Esophagus squamous epithelium (tissue), 5 donors: Measurements from ENCODE around the gene LRRC51. TPM values are rescaled to one million over a fixed set of nuclear protein-coding genes. Genes with fewer than 3 reads are reported as not detected.

Experiments
- DNase-seq: peaks from one replicate; lab custom pipeline; 2025; lab: John Stamatoyannopoulos, UW
- H3K27ac ChIP-seq, 4 donors: fragments of 200-600 bp; sonication (generic); one replicate each; pipeline ENCODE4 v1.5.1; 2016 to 2019; ENCODE audit warnings: mild to moderate bottlenecking in 1 of 4
- H3K27me3 ChIP-seq, 4 donors: fragments of 200-600 bp; sonication (generic); 1 replicate in 3 of 4; 2 replicates in 1 of 4; pipeline versions ENCODE4 v1.5.1 to v1.6.0; 2017 to 2021; ENCODE audit warnings: antibody characterized with exemption in 1 of 4
- H3K36me3 ChIP-seq, 3 donors: fragments of 200-600 bp; sonication (generic); one replicate each; pipeline ENCODE4 v1.5.1; 2016 to 2019
- H3K4me1 ChIP-seq, 3 donors: fragments of 200-600 bp; sonication (generic); one replicate each; pipeline ENCODE4 v1.5.1; 2017 to 2019
- H3K4me3 ChIP-seq, 4 donors: fragments of 200-600 bp; sonication (generic); 1 replicate in 3 of 4; 2 replicates in 1 of 4; pipeline ENCODE4 v1.5.1; 2016 to 2019; ENCODE audit warnings: mild to moderate bottlenecking in 2 of 4, moderate library complexity in 1 of 4
- H3K9me3 ChIP-seq, 3 donors: fragments of 200-600 bp; sonication (generic); one replicate each; pipeline ENCODE4 v1.5.1; 2016 to 2019
- POLR2A ChIP-seq, 4 donors: fragments of 450-650 bp; IDR thresholded peaks; one replicate each; pipeline ENCODE4 v1.6.1; 2017; ENCODE audit warnings: antibody characterized with exemption in 4 of 4, mild to moderate bottlenecking in 4 of 4, moderate library complexity in 3 of 4
- WGBS, 2 donors: methylation state at CpG; one replicate each; pipeline ENCODE4 v1.1.5; 2018; 5-methylcytosine and 5-hydroxymethylcytosine counted together
- intact Hi-C: fragments of 100-400 bp; cut with DNase I; formaldehyde crosslinking; loops from one replicate; pipeline ENCODE4 v1.15.0; 2022
- total RNA-seq, 4 donors: library from RNA; depleted of rRNA; stranded (reverse); fragments of >200 nt; gene quantifications; one replicate each; pipeline ENCODE4 v1.1.0, GENCODE V29; 2016
- TF ChIP-seq, protein P1 (sequence below), 6 experiments: fragments of 450-650 bp in 4 of 6; fragments of 200-600 bp in 2 of 6; sonication (generic) in 2 of 6; IDR thresholded peaks; one replicate each; pipeline ENCODE4 v1.5.1; 2016 to 2019; ENCODE audit warnings: antibody characterized with exemption in 6 of 6, mild to moderate bottlenecking in 4 of 6, moderate library complexity in 4 of 6
- donor health status: DM: yes; HTN: yes; CAD: no.

LRRC51 gene
- total RNA-seq, 4 donors from 2014 or later = 2.1 to 4.2 (median 3.2) TPM

- Histone ChIP-seq H3K9me3 (no peaks in the 10 kb centered on the region), H3K27me3 (no peaks in the 10 kb centered on the region), H3K36me3 (peaks cover 0 to 18% (median 4%) of the 10 kb centered on the region in 3 donors), H3K27ac (peak overlapping the region; percentile 86 to 99 (median 96)), H3K4me3 (peak overlapping the region; percentile 29 to 79 (median 62)), H3K4me1 (peaks cover 37 to 82% (median 51%) of the 10 kb centered on the region in 3 donors)
- WGBS, 2 donors = 18 to 26% methylated on average over 4 to 5 of the region's 5 CpGs
- TF ChIP-seq POLR2A (IDR thresholded peaks at IDR 0.05) = no peak
- TF ChIP-seq, protein P1, sequence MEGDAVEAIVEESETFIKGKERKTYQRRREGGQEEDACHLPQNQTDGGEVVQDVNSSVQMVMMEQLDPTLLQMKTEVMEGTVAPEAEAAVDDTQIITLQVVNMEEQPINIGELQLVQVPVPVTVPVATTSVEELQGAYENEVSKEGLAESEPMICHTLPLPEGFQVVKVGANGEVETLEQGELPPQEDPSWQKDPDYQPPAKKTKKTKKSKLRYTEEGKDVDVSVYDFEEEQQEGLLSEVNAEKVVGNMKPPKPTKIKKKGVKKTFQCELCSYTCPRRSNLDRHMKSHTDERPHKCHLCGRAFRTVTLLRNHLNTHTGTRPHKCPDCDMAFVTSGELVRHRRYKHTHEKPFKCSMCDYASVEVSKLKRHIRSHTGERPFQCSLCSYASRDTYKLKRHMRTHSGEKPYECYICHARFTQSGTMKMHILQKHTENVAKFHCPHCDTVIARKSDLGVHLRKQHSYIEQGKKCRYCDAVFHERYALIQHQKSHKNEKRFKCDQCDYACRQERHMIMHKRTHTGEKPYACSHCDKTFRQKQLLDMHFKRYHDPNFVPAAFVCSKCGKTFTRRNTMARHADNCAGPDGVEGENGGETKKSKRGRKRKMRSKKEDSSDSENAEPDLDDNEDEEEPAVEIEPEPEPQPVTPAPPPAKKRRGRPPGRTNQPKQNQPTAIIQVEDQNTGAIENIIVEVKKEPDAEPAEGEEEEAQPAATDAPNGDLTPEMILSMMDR (IDR thresholded peaks at IDR 0.05) = no peak
- intact Hi-C loops = no loop called here
- no peak for DNase-seq
Measured at GRCh38 chr11:72042064-72042745, 38.4 kb upstream of the LRRC51 start.

GRCh38 chr11:72045849-72046248 lies 34.8 kb upstream of the LRRC51 start:
- Histone ChIP-seq H3K4me3 (no peak overlapping the region), H3K27ac (peak overlapping the region in 2 of 4 donors; percentile 10 to 42), H3K9me3 (no peaks in the 10 kb centered on the region), H3K27me3 (no peaks in the 10 kb centered on the region), H3K36me3 (peaks cover 0 to 45% (median 4%) of the 10 kb centered on the region in 3 donors), H3K4me1 (peaks cover 13 to 64% (median 18%) of the 10 kb centered on the region in 3 donors)
- intact Hi-C loops = no loop called here
- TF ChIP-seq, protein P1 (IDR thresholded peaks at IDR 0.05) = no peak
- no peak for TF ChIP-seq POLR2A (IDR thresholded peaks at IDR 0.05)
- no peak for DNase-seq
- WGBS, 2 donors = 78 to 89% methylated on average over 1 to 2 of the region's 5 CpGs

GRCh38 chr11:72048766-72049460 lies 31.7 kb upstream of the LRRC51 start:
- 89% methylated on average over 2 to 3 of the region's 3 CpGs for WGBS, 2 donors
- no peaks in the 10 kb centered on the region for H3K9me3 ChIP-seq
- H3K36me3 ChIP-seq = peaks cover 0 to 68% (median 4%) of the 10 kb centered on the region in 3 donors
- H3K27me3 ChIP-seq = no peaks in the 10 kb centered on the region
- H3K4me1 ChIP-seq = peaks cover 0 to 36% (median 0%) of the 10 kb centered on the region in 3 donors
- intact Hi-C loops = no loop called here
- H3K4me3 ChIP-seq = no peak overlapping the region
- no peak for TF ChIP-seq POLR2A (IDR thresholded peaks at IDR 0.05)
- TF ChIP-seq, protein P1 (IDR thresholded peaks at IDR 0.05) = no peak
- H3K27ac ChIP-seq = peak overlapping the region in 3 of 4 donors; percentile 0 to 44 (median 23)
- DNase-seq = no peak

GRCh38 chr11:72058416-72059034 lies 22.1 kb upstream of the LRRC51 start:
- H3K36me3 ChIP-seq = peaks cover 0 to 53% (median 0%) of the 10 kb centered on the region in 3 donors
- DNase-seq = no peak
- TF ChIP-seq, protein P1 (IDR thresholded peaks at IDR 0.05) = no peak
- TF ChIP-seq POLR2A (IDR thresholded peaks at IDR 0.05) = no peak
- no peak overlapping the region for H3K4me3 ChIP-seq
- peak overlapping the region in 2 of 4 donors; percentile 20 to 46 for H3K27ac ChIP-seq
- 52% methylated on average over 3 of the region's 3 CpGs for WGBS, 2 donors
- H3K9me3 ChIP-seq = no peaks in the 10 kb centered on the region
- peaks cover 3 to 28% (median 8%) of the 10 kb centered on the region in 3 donors for H3K4me1 ChIP-seq
- intact Hi-C loops = no loop called here
- no peaks in the 10 kb centered on the region for H3K27me3 ChIP-seq
